ENCODE measurements around the gene BCAS4.

The BCAS4 gene

GRCh38 chr20:50924261-50924920 lies 129.5 kb downstream of the BCAS4 start:
- TF ChIP-seq, protein P1, sequence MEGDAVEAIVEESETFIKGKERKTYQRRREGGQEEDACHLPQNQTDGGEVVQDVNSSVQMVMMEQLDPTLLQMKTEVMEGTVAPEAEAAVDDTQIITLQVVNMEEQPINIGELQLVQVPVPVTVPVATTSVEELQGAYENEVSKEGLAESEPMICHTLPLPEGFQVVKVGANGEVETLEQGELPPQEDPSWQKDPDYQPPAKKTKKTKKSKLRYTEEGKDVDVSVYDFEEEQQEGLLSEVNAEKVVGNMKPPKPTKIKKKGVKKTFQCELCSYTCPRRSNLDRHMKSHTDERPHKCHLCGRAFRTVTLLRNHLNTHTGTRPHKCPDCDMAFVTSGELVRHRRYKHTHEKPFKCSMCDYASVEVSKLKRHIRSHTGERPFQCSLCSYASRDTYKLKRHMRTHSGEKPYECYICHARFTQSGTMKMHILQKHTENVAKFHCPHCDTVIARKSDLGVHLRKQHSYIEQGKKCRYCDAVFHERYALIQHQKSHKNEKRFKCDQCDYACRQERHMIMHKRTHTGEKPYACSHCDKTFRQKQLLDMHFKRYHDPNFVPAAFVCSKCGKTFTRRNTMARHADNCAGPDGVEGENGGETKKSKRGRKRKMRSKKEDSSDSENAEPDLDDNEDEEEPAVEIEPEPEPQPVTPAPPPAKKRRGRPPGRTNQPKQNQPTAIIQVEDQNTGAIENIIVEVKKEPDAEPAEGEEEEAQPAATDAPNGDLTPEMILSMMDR (IDR thresholded peaks at IDR 0.05; ENCODE audit: control insufficient read depth, insufficient read depth, low read depth, low read length, missing control alignments): no peak
- no peak overlapping the region for H3K4me3 ChIP-seq (ENCODE audit: control insufficient read depth, low read depth, low read length)
- DNase-seq (ENCODE audit: low read depth): no peak

GRCh38 chr20:50926530-50926929 lies 131.7 kb downstream of the BCAS4 start:
- DNase-seq (ENCODE audit: low read depth): no peak
- H3K4me3 ChIP-seq (ENCODE audit: control insufficient read depth, low read depth, low read length): no peak overlapping the region
- TF ChIP-seq, protein P1 (IDR thresholded peaks at IDR 0.05; ENCODE audit: control insufficient read depth, insufficient read depth, low read depth, low read length, missing control alignments): no peak

All from AG09309 (cell line).